Activated T-cell treated with anti-CD3 and anti-CD28 coated beads, Interleukin-2, amount 50 U/mL, for 24 hours (primary cell): Measurements from ENCODE around the gene SUCLA2.
"Not testable (repeated sequence)": the region's sequence is repeated elsewhere in the genome, so short reads cannot be mapped to it uniquely, and the experiment has no call there.

Experiments
- DNase-seq: peaks from one replicate; pipeline ENCODE4 v3.0.0-alpha.2; 2020
- H3K27ac Mint-ChIP-seq: 2 replicates; pipeline ENCODE4 v1.8.0; 2020; ENCODE audit warnings: mild to moderate bottlenecking, mixed read lengths
- H3K27me3 Mint-ChIP-seq: 2 replicates; pipeline ENCODE4 v1.8.0; 2020; ENCODE audit warnings: mixed read lengths
- H3K36me3 Mint-ChIP-seq: 2 replicates; pipeline ENCODE4 v1.8.0; 2020; ENCODE audit warnings: low read depth, mixed read lengths
- H3K4me1 Mint-ChIP-seq: 2 replicates; pipeline ENCODE4 v1.8.0; 2020; ENCODE audit warnings: low read depth, mixed read lengths
- H3K4me3 Mint-ChIP-seq: 2 replicates; pipeline ENCODE4 v1.8.0; 2020; ENCODE audit warnings: mild to moderate bottlenecking, moderate library complexity, mixed read lengths
- H3K9me3 Mint-ChIP-seq: 2 replicates; pipeline ENCODE4 v1.8.0; 2020; ENCODE audit warnings: mixed read lengths

Gene SUCLA2

GRCh38 chr13:48010698-48011097 is 9.6 kb upstream of the SUCLA2 start:
- H3K27ac Mint-ChIP-seq = no peak overlapping the region
- no peaks in the 10 kb centered on the region for H3K4me1 Mint-ChIP-seq

DNA sequence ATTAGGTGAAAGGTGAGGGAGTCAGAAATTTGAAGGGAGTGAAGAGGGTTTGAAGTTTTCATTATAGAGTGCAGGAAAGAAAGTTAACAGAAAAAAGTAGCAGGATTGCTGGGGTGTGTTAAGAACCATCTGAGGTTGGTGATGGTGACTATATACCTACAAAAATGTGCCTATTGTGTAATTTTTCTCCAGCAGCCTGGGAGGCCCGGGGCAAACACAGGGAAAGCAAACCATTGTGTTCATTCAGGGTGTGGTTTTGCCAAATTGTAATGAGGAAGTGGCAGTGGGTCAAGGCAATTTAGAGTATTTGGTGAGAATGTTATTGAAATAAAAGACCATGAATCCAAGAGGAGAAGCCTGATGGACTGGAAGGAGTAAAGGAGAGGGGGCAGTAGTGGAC is 8.2 kb upstream of the SUCLA2 start:
- Mint-ChIP-seq H3K36me3 (peaks cover 12% of the 10 kb centered on the region), H3K27me3 (no peaks in the 10 kb centered on the region), H3K4me1 (no peaks in the 10 kb centered on the region), H3K4me3 (no peak overlapping the region), H3K27ac (no peak overlapping the region), H3K9me3 (no peaks in the 10 kb centered on the region)
- DNase-seq = no peak

More at GRCh38 chr13:48010698-48011097, 9.6 kb upstream of the SUCLA2 start:
- Mint-ChIP-seq H3K9me3 (no peaks in the 10 kb centered on the region), H3K4me3 (no peak overlapping the region), H3K36me3 (peaks cover 16% of the 10 kb centered on the region), H3K27me3 (no peaks in the 10 kb centered on the region)
- DNase-seq = no peak

- Mint-ChIP-seq H3K9me3 (no peaks in the 10 kb centered on the region), H3K27ac (no peak overlapping the region), H3K36me3 (peaks cover 4% of the 10 kb centered on the region), H3K27me3 (no peaks in the 10 kb centered on the region), H3K4me3 (no peak overlapping the region), H3K4me1 (peaks cover 7% of the 10 kb centered on the region)
- DNase-seq = no peak
These were observed 5.3 kb upstream of the SUCLA2 start for GRCh38 chr13:48006396-48006795.

DNA sequence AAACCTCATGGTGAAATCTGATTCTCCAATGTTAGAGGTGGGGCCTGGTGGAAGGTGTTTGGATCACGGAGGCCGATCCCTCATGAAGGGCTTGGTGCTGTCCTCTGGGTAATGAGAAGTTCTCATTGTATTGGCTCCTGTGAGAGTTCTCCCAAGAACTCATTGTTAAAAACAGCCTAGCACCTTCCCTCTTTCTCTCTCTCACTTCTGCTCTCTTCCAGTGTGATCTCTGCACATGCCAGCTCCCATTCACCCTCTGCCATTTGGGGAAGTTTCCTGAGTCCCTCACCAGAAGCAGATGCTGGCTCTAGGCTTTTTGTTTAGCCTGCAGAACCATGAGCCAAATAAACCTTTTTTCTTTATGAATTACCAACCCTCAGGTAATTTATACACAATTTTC is 3.1 kb upstream of the SUCLA2 start:
- Mint-ChIP-seq H3K4me1 (peaks cover 19% of the 10 kb centered on the region), H3K27ac (no peak overlapping the region), H3K4me3 (no peak overlapping the region), H3K9me3 (no peaks in the 10 kb centered on the region), H3K27me3 (no peaks in the 10 kb centered on the region), H3K36me3 (peaks cover 15% of the 10 kb centered on the region)
- no peak for DNase-seq

GRCh38 chr13:48001999-48002398 is 926 bp upstream of the SUCLA2 start:
- not testable (repeated sequence) for H3K9me3 Mint-ChIP-seq, H3K27me3 Mint-ChIP-seq
- peaks cover 34% of the 10 kb centered on the region for H3K4me1 Mint-ChIP-seq
- peaks cover 21% of the 10 kb centered on the region for H3K36me3 Mint-ChIP-seq
- DNase-seq = peak; percentile 31
- peak overlapping the region; percentile 98 for H3K4me3 Mint-ChIP-seq
- peak overlapping the region; percentile 91 for H3K27ac Mint-ChIP-seq

DNA sequence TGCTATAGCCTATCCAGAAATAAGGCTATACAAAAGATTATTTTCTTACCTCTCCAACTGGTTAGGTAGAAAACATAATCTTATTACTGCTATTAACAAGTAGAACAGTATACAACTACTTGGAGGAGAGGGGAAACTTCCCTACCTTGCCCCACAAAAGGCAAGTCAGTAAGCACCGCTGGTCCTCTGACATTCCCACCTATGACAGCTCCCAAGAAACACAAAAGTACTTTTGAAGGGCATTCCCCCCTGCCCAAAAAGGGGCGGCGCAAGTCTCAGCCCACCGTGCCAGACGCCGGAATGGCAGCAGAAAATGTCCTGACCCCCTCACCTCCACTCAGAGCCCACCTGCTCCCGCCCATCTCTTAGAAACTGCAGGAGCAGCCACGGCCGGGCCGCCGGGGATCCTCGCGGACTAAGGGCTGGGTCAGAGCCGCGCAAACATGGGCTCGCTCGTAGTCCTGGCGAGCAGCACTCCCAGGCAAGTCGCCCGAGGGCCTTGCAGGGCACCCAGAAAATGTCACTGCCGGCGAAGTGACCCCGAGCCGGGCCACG is 437 bp downstream of the SUCLA2 start:
- Mint-ChIP-seq H3K27ac (peak overlapping the region; percentile 91), H3K36me3 (peaks cover 31% of the 10 kb centered on the region), H3K4me3 (peak overlapping the region; percentile 98), H3K4me1 (peaks cover 37% of the 10 kb centered on the region), H3K27me3 (no peaks in the 10 kb centered on the region), H3K9me3 (no peaks in the 10 kb centered on the region)
- no peak for DNase-seq

DNA sequence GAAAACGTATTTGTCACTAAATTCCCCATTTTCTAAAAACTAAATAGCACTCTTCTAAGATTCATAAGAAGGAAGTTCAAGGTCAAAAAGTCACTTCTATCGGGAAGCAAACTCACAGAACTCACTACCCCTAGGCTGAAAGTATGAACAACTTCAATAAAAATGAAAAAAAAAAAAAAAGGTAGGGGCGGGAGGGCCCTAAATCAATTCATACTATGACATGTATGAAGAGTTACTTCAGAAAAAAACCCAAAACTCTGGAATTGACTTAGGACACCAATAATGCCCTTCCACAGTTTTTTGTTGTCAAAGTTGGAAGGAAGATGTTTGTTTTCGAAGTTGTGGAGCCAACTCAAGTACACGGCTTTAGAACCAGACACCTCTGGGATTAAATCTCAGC is 1.1 kb downstream of the SUCLA2 start:
- peaks cover 37% of the 10 kb centered on the region for H3K4me1 Mint-ChIP-seq
- peak overlapping the region; percentile 98 for H3K4me3 Mint-ChIP-seq
- H3K9me3 Mint-ChIP-seq = no peaks in the 10 kb centered on the region
- peaks cover 36% of the 10 kb centered on the region for H3K36me3 Mint-ChIP-seq
- no peak for DNase-seq
- H3K27ac Mint-ChIP-seq = peak overlapping the region; percentile 29
- no peaks in the 10 kb centered on the region for H3K27me3 Mint-ChIP-seq

DNA sequence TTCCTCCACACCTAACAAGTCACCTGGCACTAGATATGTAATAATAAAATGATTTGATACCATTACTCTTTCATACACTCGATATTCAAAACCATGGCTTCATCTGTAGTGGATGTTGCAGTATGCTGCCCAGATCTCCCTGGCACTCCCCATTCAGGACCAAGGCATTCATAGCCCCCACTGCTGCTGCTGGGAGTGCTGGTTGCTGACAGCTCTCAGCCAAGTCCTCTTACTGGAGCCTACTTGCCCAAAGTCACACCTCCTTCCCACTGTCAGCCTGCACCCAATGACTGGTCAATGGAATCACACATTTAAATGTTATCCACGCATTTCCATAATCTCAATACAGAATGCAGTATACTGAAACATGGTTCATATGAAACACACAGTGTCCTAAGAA is 3.7 kb downstream of the SUCLA2 start:
- Mint-ChIP-seq H3K36me3 (peaks cover 58% of the 10 kb centered on the region), H3K4me1 (peaks cover 37% of the 10 kb centered on the region), H3K27me3 (no peaks in the 10 kb centered on the region), H3K9me3 (no peaks in the 10 kb centered on the region), H3K27ac (peak overlapping the region; percentile 16), H3K4me3 (no peak overlapping the region)
- no peak for DNase-seq

DNA sequence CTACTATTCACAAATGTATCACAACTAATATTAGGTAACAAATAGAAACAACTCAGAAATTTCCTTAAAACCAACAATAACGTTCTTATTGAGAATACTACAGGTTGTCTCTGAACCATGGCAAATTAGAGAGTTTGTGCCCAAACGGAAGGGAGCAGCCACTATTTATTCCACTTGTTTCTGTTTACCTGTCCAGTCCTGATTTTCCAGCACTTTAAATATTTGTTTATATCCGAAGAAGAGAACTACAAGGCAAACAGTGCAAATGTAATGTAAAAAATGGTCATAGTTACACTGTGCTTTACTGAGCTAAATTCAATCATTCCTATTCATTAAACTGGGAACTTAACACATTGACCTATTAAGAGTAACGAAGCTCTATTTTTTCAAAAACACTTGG is 9.2 kb downstream of the SUCLA2 start:
- Mint-ChIP-seq H3K4me1 (peaks cover 15% of the 10 kb centered on the region), H3K4me3 (no peak overlapping the region), H3K27me3 (no peaks in the 10 kb centered on the region), H3K36me3 (peaks cover 84% of the 10 kb centered on the region), H3K27ac (no peak overlapping the region), H3K9me3 (no peaks in the 10 kb centered on the region)
- no peak for DNase-seq

DNA sequence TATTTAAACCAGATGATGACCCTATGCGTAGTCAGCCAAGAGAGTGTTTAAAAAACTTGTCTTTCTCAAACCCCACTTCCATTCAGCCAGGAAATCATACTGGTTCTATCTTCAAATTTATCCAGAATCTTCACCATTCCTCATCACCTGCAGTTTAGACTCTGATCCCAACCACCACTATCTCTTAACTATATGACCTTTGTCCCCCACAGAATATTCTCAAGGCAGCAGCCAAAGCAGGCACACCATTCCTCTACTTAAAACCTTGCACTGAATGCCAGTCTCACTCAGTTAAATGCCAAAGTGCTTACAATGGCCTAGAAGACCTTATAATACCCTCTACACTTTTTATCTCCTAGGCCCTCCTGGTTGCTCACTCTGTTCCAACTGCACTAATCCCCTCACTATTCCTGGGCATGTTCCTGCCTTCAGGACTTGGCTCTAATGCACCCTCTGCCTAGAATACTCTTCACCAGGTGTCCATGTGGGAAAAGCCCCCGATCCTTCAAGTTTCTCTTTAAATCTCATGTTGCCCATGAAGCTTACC is 10.1 kb downstream of the SUCLA2 start:
- H3K9me3 Mint-ChIP-seq = no peaks in the 10 kb centered on the region
- H3K27ac Mint-ChIP-seq = peak overlapping the region; percentile 4
- H3K36me3 Mint-ChIP-seq = peaks cover 87% of the 10 kb centered on the region
- H3K4me3 Mint-ChIP-seq = no peak overlapping the region
- no peak for DNase-seq
- H3K4me1 Mint-ChIP-seq = peaks cover 14% of the 10 kb centered on the region
- H3K27me3 Mint-ChIP-seq = no peaks in the 10 kb centered on the region

DNA sequence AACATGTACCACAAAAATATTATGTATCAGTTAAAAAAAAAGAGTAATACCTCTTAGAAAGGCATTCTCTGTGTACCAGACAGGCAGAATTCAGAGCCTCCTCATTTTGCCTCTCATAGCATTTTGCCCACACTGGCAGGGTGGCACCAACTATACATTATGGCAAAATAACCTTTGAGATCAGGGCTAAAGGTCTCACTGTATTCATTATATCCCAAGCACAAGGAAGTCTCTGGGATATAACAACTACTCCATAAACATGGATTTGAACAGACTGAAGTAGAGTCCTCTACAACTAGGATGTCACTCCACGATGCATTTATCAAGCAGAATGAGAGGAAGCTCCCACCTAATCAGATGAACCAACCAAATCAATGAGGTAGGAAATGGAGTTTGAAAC is 10.6 kb downstream of the SUCLA2 start:
- H3K9me3 Mint-ChIP-seq = no peaks in the 10 kb centered on the region
- DNase-seq = no peak
- H3K4me3 Mint-ChIP-seq = no peak overlapping the region
- peaks cover 89% of the 10 kb centered on the region for H3K36me3 Mint-ChIP-seq
- H3K4me1 Mint-ChIP-seq = peaks cover 14% of the 10 kb centered on the region
- no peaks in the 10 kb centered on the region for H3K27me3 Mint-ChIP-seq
- no peak overlapping the region for H3K27ac Mint-ChIP-seq

- Mint-ChIP-seq H3K27me3 (no peaks in the 10 kb centered on the region), H3K4me3 (no peak overlapping the region), H3K9me3 (peaks cover 3% of the 10 kb centered on the region), H3K27ac (no peak overlapping the region), H3K4me1 (no peaks in the 10 kb centered on the region), H3K36me3 (peaks cover 82% of the 10 kb centered on the region)
- no peak for DNase-seq
These were observed 18.0 kb downstream of the SUCLA2 start for GRCh38 chr13:47983070-47983469.

DNA sequence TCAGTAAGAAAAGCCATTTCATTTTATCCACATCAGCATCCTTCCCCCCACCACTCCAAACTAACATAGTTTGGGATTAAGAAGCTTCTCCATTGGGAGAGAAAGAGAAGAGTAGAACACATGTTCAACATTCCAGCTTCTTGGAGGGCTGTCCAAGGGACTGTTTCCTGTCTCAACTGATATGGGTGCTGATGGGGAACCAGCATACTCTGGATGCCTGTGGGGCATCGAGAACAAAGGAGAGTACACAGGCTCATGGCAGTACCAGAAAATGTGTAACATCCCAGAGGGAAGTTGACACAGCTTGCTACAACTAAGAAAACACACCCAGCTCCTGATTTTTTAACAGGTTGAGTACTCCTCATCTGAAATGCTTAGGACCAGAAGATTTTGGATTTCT is 24.7 kb downstream of the SUCLA2 start:
- Mint-ChIP-seq H3K36me3 (peaks cover 88% of the 10 kb centered on the region), H3K27me3 (no peaks in the 10 kb centered on the region), H3K4me3 (no peak overlapping the region), H3K4me1 (peaks cover 2% of the 10 kb centered on the region), H3K27ac (no peak overlapping the region), H3K9me3 (peaks cover 12% of the 10 kb centered on the region)
- no peak for DNase-seq

- DNase-seq = no peak
- peaks cover 11% of the 10 kb centered on the region for H3K9me3 Mint-ChIP-seq
These were observed 36.2 kb downstream of the SUCLA2 start for GRCh38 chr13:47964863-47965262.

DNA sequence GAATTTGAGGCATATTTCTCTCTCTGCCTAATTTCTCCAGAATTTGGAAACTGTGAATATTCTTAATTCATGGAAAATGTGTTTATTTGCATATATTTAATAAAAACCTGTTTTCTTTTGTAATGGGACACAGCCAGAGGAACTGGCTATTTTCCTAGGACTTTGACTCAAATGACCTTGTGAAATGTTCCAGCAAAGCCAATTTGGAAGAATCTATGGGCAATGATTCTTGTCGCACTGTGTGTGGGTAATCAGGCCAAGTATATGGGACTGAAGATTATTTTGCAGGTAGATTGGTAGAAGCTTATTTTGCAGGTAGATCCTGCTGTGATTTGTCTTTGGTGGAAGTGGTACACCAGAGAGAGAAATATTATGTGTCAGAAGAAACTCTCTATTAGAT is 38.8 kb downstream of the SUCLA2 start:
- Mint-ChIP-seq H3K27ac (no peak overlapping the region), H3K4me3 (no peak overlapping the region), H3K4me1 (no peaks in the 10 kb centered on the region), H3K27me3 (no peaks in the 10 kb centered on the region), H3K9me3 (peaks cover 23% of the 10 kb centered on the region), H3K36me3 (peaks cover 89% of the 10 kb centered on the region)
- DNase-seq = no peak

More at GRCh38 chr13:47964863-47965262, 36.2 kb downstream of the SUCLA2 start:
- no peaks in the 10 kb centered on the region for H3K27me3 Mint-ChIP-seq
- H3K4me3 Mint-ChIP-seq = no peak overlapping the region
- no peaks in the 10 kb centered on the region for H3K4me1 Mint-ChIP-seq
- peaks cover 89% of the 10 kb centered on the region for H3K36me3 Mint-ChIP-seq
- H3K27ac Mint-ChIP-seq = no peak overlapping the region
